ENCODE measurements around the gene ASB13. TPM values are rescaled to one million over a fixed set of nuclear protein-coding genes. Genes with fewer than 3 reads are reported as not detected.
"Not testable (repeated sequence)": the region's sequence is repeated elsewhere in the genome, so short reads cannot be mapped to it uniquely, and the experiment has no call there.

ASB13 gene
- total RNA-seq, 1 donor from 2014 or later = 16.6 TPM

GRCh38 chr10:5604961-5605360, 61.4 kb downstream of the ASB13 start:
- DNase-seq (ENCODE audit: low read depth) = no peak

DNA sequence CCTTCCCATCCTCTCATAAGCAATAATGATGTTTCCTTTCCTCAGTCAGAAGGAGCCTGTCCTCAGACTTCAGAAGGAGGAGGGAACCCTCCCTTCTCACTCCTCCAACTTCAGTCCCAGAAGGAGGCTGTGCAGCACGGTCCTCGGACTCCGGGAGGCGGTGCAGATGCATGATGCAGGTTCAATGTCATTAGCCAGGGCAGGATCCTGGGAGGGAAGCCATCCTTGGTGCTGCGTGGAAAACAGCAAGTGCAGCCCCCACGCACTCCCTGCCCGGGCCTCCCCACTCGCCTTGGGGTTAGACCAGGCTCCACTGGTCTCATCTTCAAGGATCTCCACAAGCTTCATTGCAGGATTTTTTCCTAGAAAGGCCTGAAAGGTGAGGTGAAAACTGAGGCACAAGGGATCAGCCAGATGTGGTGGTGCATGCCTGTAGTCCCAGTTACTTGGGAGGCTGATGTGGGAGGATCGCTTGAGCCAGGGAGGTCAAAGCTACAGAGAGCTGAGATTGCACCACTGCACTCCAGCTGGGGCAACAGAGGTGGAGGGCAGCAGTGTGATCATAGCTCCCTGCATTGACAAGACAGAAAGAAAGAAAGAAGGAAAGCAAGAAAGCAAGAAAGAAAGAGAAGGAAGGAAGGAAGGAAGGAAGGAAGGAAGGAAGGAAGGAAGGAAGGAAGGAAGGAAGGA, 62.0 kb downstream of the ASB13 start:
- DNase-seq (ENCODE audit: low read depth) = no peak

DNA sequence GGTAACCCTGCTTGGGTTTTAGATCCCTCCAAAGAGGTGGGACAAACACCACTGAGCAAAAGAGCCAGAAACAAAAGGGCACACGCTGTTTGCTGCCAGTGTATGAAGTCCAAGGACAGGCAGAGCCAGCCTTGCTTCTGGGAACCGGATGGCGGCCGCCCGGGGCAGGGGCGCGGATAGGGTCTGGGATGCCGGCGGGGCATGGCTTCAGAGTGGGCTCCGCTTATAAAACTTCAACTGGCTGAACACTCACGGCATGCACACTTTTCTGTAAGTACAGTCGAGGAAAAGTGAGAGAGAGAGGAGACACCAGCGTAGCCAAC, 62.6 kb downstream of the ASB13 start:
- DNase-seq (ENCODE audit: low read depth) = no peak

- no peak for DNase-seq (ENCODE audit: low read depth)
Observed at GRCh38 chr10:5603091-5603847, 63.1 kb downstream of the ASB13 start.

DNA sequence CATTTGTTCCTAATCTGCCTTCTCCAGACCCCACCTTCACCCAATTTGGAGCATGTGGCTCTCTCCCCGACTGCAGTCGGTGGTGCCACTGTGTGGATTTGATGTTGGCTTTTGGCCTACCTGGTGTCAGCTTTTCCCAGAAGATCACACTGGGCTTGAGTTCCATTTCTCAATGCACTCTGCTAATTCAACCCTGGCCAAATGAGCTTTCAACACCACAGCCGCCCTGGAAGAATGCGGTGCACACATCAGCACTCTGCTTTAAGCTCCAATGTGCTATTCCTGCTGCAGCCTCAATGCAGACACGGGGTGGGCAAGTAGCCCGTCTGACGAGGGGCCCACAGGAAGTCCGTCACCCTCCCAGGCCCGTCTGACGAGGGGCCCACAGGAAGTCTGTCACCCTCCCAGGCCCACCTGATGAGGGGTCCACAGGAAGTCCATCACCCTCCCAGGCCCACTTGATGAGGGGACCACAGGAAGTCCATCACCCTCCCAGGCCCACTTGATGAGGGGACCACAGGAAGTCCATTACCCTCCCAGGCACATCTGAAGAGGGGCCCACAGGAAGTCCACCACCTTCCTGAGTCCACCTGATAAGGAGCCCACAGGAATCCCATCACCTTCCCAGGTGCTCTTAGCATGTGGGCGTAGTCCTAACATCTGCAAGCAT, 64.4 kb downstream of the ASB13 start:
- no peak for DNase-seq (ENCODE audit: low read depth)

- DNase-seq (ENCODE audit: low read depth) = no peak
Observed at GRCh38 chr10:5600908-5601307, 65.5 kb downstream of the ASB13 start.

DNA sequence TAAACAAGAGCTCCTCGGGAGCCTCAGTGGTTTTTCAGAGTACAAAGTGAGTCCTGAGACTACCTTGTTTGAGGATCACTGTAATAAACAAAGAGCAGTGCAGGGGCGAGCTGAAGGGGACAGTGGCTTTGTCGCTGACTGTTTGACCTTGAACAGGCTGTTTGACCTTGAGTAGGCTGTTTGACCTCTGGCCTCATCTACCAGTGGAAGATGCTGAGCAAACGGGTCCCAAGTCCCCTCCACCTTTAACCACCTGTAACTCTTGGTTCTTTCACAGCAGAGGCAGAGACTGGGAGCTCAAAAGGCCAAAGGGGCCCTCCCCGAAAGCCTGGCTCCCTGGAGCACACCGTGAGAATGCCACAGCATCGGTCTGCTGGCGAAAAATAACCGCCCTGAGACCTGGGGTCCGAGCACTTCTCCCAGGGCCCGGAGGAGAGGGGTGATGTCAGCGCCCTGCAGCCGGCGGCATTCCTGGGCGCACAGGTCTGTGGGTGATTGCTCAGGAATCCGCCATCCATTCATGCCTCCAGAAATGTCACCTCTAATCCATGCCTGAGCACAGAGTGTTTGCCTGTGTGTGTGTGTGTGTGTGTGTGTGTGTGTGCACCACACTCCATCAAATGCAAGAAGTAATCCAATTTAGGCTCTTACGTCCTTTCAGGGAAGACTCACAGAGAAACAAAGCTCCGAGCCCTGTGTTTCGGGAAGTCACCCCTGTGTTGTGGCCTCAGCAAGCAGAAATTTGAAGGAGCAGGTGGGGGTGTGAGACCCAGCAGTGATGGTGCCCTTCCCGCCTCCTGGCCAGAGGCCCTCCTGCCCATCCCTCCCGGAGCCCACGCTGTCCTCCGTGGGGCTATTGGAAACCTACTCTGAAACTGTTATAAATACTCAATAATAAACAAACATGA, 66.5 kb downstream of the ASB13 start:
- no peak for DNase-seq (ENCODE audit: low read depth)

DNA sequence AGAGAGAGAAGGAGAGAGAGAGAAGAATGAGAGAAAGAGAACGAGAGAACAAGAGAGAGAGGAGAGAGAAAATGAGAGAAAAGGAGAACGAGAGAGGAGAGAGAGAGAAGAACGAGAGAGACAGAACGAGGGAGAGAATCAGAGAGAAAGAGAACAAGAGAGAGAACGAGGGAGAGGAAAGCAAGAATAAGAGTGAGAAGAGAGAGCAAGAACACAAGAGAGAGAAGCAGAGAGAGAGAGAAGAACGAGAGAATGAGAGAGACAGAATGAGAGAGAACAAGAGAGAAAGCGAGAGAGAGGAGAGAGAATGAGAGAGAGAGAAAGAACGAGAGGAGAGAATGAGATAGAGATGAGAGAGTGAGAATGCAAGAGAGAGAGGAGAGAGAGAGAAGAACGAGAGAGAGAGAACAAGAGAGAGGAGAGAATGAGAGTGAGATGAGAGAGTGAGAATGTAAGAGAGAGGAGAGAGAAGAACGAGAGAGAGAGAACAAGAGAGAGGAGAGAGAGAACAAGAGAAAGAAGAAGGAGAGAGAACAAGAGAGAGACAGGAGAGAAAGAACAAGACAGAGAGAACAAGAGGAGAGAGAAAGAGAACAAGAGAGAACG, 68.2 kb downstream of the ASB13 start:
- no peak for DNase-seq (ENCODE audit: low read depth)

GRCh38 chr10:5596611-5597341, 69.6 kb downstream of the ASB13 start:
- DNase-seq (ENCODE audit: low read depth) = no peak

DNA sequence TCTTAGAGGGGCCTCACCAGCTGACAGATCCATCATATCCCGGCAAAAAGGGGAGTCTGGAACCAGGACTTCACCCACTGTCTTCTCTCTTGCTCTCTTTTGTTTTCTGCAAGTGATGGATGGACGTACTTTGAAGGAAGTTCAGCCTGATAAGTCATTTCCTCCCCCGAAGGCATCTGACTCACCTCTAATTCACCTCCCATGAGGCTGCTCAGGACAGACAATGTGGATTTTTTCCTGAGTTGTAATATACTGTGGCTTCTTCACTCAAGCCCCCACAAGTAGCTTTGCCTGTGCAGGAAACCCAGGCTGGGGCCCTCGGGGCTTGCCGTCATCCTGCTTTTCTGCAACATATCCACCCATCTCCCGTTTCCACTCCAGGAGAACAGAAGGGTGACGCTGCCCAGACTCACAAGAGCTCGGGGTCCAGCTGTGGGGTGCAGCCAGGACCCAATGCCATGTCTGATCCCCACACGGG, 70.4 kb downstream of the ASB13 start:
- DNase-seq (ENCODE audit: low read depth) = peak; percentile 91

GRCh38 chr10:5595591-5595990, 70.8 kb downstream of the ASB13 start:
- DNase-seq (ENCODE audit: low read depth) = no peak

GRCh38 chr10:5595095-5595494, 71.3 kb downstream of the ASB13 start:
- DNase-seq (ENCODE audit: low read depth) = peak; percentile 42

- no peak for DNase-seq (ENCODE audit: low read depth)
Observed at GRCh38 chr10:5594271-5595049, 71.9 kb downstream of the ASB13 start.

DNA sequence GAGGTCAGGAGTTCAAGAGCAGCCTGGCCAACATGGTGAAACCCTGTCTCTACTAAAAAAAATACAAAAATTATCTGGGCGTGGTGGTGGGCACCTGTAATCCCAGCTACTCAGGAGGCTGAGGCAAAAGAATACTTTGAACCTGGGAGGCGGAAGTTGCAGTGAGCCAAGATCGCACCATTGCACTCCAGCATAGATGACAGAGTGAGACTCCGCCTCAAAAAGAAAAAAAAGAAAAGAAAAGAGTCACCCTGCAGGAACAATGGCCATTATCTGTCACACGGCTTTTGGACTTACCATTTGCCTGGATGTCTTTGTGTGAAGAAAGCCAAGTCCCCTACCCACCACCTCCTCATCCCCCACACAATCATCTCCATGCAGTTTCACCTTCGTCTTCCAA, 73.0 kb downstream of the ASB13 start:
- not testable (repeated sequence) for DNase-seq (ENCODE audit: low read depth)

- no peak for DNase-seq (ENCODE audit: low read depth)
Observed at GRCh38 chr10:5592070-5592469, 74.3 kb downstream of the ASB13 start.

- no peak for DNase-seq (ENCODE audit: low read depth)
Observed at GRCh38 chr10:5591336-5591824, 75.0 kb downstream of the ASB13 start.

- no peak for DNase-seq (ENCODE audit: low read depth)
Observed at GRCh38 chr10:5590816-5591215, 75.6 kb downstream of the ASB13 start.

DNA sequence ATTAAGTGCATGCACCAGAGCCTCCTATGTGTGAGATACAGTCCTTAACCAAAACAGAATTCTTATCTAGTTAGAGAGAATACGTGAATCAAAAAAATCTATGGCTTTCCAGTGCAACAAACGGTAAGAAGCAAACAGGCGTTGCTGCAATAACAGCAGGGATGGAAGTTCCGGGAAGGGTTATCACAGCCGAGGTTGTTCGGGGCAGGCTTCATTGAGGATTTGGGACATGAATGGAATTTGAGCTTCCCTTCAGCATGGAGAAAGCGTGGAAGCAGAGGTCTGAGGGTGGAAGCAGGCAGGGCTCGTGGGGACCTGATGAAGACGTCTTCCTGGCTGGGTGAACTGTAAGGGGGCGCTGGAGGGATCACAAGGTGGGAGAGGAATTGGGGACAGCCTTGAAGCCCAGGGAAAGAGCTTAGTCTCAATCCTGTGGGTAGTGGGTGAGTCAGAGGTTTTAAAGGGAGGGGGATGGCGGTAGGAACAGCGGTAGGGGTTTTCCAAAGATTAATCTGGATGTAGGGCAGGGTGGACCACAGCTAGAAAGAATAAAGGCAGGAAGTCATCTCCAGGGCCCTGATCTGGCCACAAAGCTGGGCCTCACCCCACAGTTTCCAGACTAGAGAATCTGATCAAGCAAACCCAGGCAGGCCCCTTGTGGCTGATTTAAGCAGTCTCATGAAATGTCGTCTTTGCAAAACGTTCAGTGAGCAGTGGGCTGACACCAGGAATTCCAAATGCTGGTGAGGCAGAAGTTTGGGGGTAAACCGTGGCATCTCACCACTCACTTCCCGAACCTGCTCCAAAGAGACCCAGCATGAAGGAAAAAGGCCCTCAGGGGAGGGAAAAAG, 76.5 kb downstream of the ASB13 start:
- peak; percentile 78 for DNase-seq (ENCODE audit: low read depth)
